Loucy (cell line): ENCODE results near the gene SLC4A8.
A peak's percentile ranks its signal among the peaks of the same experiment; 100 is the strongest.

ENCODE experiments used
- H2AFZ ChIP-seq: fragments of 200-600 bp; sonication (generic); 2 replicates; pipeline ENCODE4 v1.6.0; 2016; ENCODE audit warnings: antibody characterized with exemption, mild to moderate bottlenecking, low read length, moderate library complexity
- H3F3A ChIP-seq: fragments of 200-600 bp; 2 replicates; pipeline ENCODE4 v1.6.0; 2016; ENCODE audit warnings: antibody characterized with exemption, low read depth, mild to moderate bottlenecking
- H3K27me3 ChIP-seq: fragments of 200-600 bp; sonication (generic); 2 replicates; pipeline ENCODE4 v1.6.1; 2014; ENCODE audit warnings: low read length, mild to moderate bottlenecking; ENCODE audit not compliant: insufficient read depth, poor library complexity, severe bottlenecking
- H3K36me3 ChIP-seq: fragments of 200-600 bp; sonication (generic); 2 replicates; pipeline ENCODE4 v1.6.1; 2016; ENCODE audit warnings: low read length; ENCODE audit not compliant: insufficient read depth
- H3K4me1 ChIP-seq: fragments of 200-600 bp; sonication (generic); 2 replicates; pipeline ENCODE4 v1.5.1; 2014; ENCODE audit warnings: low read length, mild to moderate bottlenecking; ENCODE audit not compliant: insufficient read depth, poor library complexity, severe bottlenecking
- H3K4me2 ChIP-seq: fragments of 200-600 bp; sonication (generic); 2 replicates; pipeline ENCODE4 v1.6.0; 2014; ENCODE audit warnings: antibody characterized with exemption, low read length, low read depth, mild to moderate bottlenecking; ENCODE audit not compliant: poor library complexity, severe bottlenecking
- H3K4me3 ChIP-seq: fragments of 200-600 bp; sonication (generic); 2 replicates; pipeline ENCODE4 v1.5.1; 2014; ENCODE audit warnings: low read length, mild to moderate bottlenecking, mixed read lengths; ENCODE audit not compliant: poor library complexity, severe bottlenecking
- H3K79me2 ChIP-seq: fragments of 200-600 bp; sonication (generic); 2 replicates; pipeline ENCODE4 v1.6.1; 2014; ENCODE audit warnings: low read length; ENCODE audit not compliant: insufficient read depth
- H3K9ac ChIP-seq: fragments of 200-600 bp; sonication (generic); 2 replicates; pipeline ENCODE4 v1.6.0; 2014; ENCODE audit warnings: mild to moderate bottlenecking, low read depth, low read length, moderate library complexity; ENCODE audit not compliant: poor library complexity, severe bottlenecking
- H3K9me2 ChIP-seq: fragments of 200-600 bp; sonication (generic); replicated peaks from 2 replicates; pipeline ENCODE4 v1.6.1; 2016; ENCODE audit warnings: low read depth, low read length, mixed read lengths
- H3K9me3 ChIP-seq: fragments of 200-600 bp; sonication (generic); 2 replicates; pipeline ENCODE4 v1.6.1; 2014; ENCODE audit warnings: mild to moderate bottlenecking, antibody characterized with exemption, low read length, low read depth; ENCODE audit not compliant: insufficient read depth
- H4K20me1 ChIP-seq: fragments of 200-600 bp; sonication (generic); 2 replicates; pipeline ENCODE4 v1.6.0; 2014; ENCODE audit warnings: antibody characterized with exemption, low read length, mild to moderate bottlenecking; ENCODE audit not compliant: insufficient read depth, poor library complexity, severe bottlenecking
- CTCF ChIP-seq: fragments of 200-600 bp; sonication (generic); conservative IDR thresholded peaks from 2 replicates; pipeline ENCODE4 v1.5.1; 2014; ENCODE audit warnings: mild to moderate bottlenecking, antibody characterized with exemption, low read length
- EZH2phosphoT487 ChIP-seq: fragments of 200-600 bp; IDR thresholded peaks from 2 replicates; pipeline ENCODE4 v1.6.1; 2018; ENCODE audit warnings: antibody characterized with exemption, mild to moderate bottlenecking, moderate library complexity, borderline replicate concordance

The SLC4A8 gene

GRCh38 chr12:51391283-51392123, 33.1 kb upstream of the SLC4A8 start, which contains the start of gene GALNT6:
Gene GALNT6, minus strand, starts transcription at chr12:51391406. Its CDS starts 11,625 bp downstream, at chr12:51379781.
- Histone ChIP-seq H3K27me3 (no peaks in the 10 kb centered on the region), H3K79me2 (peaks cover 44% of the 10 kb centered on the region), H3K4me2 (peak within 1 kb of the TSS; percentile 87), H3K9me2 (no peaks in the 10 kb centered on the region), H4K20me1 (no peaks in the 10 kb centered on the region), H3K9me3 (no peaks in the 10 kb centered on the region), H3K9ac (peak within 1 kb of the TSS; percentile 77), H3K4me1 (peaks cover 80% of the 10 kb centered on the region), H2AFZ (peak within 1 kb of the TSS; percentile 82), H3K4me3 (peak within 1 kb of the TSS; percentile 80), H3F3A (0 out of 2 replicates have a peak, but pooled peaks cover 6% of the 10 kb centered on the region), H3K36me3 (no peaks in the 10 kb centered on the region)
- TF ChIP-seq CTCF (no peak), EZH2phosphoT487 (no peak)

- peak overlapping the region; percentile 77 for H3K9ac ChIP-seq
- no peaks in the 10 kb centered on the region for H3K36me3 ChIP-seq
- peak overlapping the region; percentile 87 for H3K4me2 ChIP-seq
- H3K27me3 ChIP-seq = no peaks in the 10 kb centered on the region
- no peak overlapping the region for H2AFZ ChIP-seq
- H3K4me1 ChIP-seq = peaks cover 69% of the 10 kb centered on the region
- H3K9me2 ChIP-seq = no peaks in the 10 kb centered on the region
- H3K4me3 ChIP-seq = peak overlapping the region; percentile 80
- H4K20me1 ChIP-seq = no peaks in the 10 kb centered on the region
- H3K79me2 ChIP-seq = peaks cover 39% of the 10 kb centered on the region
- 0 out of 2 replicates have a peak, but pooled peaks cover 6% of the 10 kb centered on the region for H3F3A ChIP-seq
- no peaks in the 10 kb centered on the region for H3K9me3 ChIP-seq
- TF ChIP-seq EZH2phosphoT487 = no peak
- no peak for TF ChIP-seq CTCF
These were observed 31.9 kb upstream of the SLC4A8 start for GRCh38 chr12:51392556-51393237.

- Histone ChIP-seq H3F3A (0 out of 2 replicates have a peak, but pooled peaks cover 6% of the 10 kb centered on the region), H3K79me2 (peaks cover 35% of the 10 kb centered on the region), H3K4me3 (peak overlapping the region; percentile 80), H3K9me3 (no peaks in the 10 kb centered on the region), H3K4me1 (peaks cover 57% of the 10 kb centered on the region), H2AFZ (no peak overlapping the region), H3K9ac (peak overlapping the region; percentile 77), H3K4me2 (peak overlapping the region; percentile 87), H3K27me3 (no peaks in the 10 kb centered on the region), H4K20me1 (no peaks in the 10 kb centered on the region), H3K9me2 (no peaks in the 10 kb centered on the region), H3K36me3 (no peaks in the 10 kb centered on the region)
- TF ChIP-seq CTCF = no peak
- TF ChIP-seq EZH2phosphoT487 = no peak
These were observed 30.7 kb upstream of the SLC4A8 start for GRCh38 chr12:51393676-51394545.
